ENCODE results near the gene TBCD. TPM values are rescaled to one million over a fixed set of nuclear protein-coding genes. Genes with fewer than 3 reads are reported as not detected.
"Not testable (repeated sequence)": the region's sequence is repeated elsewhere in the genome, so short reads cannot be mapped to it uniquely, and the experiment has no call there.

TBCD gene
- polyA plus RNA-seq, 6 donors from 2014 or later: 23.6 to 34.7 (median 27.5) TPM

DNA sequence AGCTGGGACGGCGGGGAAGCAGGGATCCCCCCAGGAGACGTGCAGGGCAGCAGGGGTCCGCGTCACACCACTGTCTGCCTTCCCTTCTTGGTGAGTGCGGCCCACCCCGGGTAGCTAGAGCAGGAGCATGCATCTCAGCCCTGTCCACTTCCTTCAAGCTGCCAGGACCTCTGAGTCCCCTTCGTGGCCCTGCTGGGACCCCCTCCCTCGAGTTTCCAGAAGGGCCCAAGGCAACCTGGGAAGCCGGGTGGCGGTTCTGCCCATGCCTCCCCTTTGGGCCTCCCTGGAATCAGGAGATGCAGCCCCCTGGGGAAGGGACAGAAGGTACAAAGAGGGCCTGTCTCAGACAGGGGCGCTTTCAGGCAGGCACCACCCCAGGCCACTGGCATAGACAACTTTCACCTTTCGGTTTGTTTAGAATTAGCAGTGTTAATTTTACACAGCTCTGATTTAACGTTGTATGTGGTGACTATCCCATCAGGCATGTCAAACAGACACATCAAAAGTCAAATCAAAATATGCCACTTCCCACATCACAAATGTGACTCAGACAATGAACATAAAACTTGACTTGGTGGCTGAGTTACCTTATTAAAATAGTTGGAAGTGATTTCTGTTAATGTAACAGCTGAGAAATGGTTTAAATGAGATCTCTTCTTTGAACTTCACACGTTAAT is 233.0 kb downstream of the TBCD start:
- no peak for DNase-seq
- H3K27ac Mint-ChIP-seq: peak overlapping the region in 1 of 6 donors; percentile 53
- peaks cover 0 to 4% (median 0%) of the 10 kb centered on the region in 7 donors for H3K9me3 Mint-ChIP-seq
- H3K4me3 Mint-ChIP-seq: no peak overlapping the region
- peaks cover 0 to 11% (median 0%) of the 10 kb centered on the region in 3 donors for H3K27me3 Mint-ChIP-seq
- ATAC-seq (ENCODE audit: low read depth in 2 of 2): no peak
- peaks cover 6 to 8% of the 10 kb centered on the region in 2 donors for H3K36me3 Mint-ChIP-seq
- peaks cover 19 to 34% (median 28%) of the 10 kb centered on the region in 3 donors for H3K4me1 Mint-ChIP-seq

DNA sequence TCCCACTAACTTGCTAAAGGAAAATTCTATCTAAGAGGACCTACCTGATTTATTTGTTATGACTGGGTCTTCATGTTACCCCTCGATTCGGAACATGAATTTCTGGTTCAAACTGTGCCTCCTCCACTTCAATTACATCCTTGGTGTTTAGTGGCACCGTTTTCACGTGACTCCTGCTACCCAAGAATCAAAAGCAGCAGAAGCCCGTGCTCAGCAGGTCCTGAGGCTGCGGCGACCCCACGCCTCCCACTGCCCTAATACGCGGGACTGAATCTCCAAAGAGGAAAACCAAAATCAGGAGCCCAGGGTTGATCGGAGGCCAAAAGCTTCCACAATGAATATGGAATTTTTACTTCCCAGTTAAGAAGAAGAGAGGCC is 233.6 kb downstream of the TBCD start:
- DNase-seq (no peak), ATAC-seq (ENCODE audit: low read depth in 2 of 2) (no peak)
- peaks cover 0 to 4% (median 0%) of the 10 kb centered on the region in 7 donors for H3K9me3 Mint-ChIP-seq
- H3K36me3 Mint-ChIP-seq: peaks cover 6 to 8% of the 10 kb centered on the region in 2 donors
- H3K27me3 Mint-ChIP-seq: peaks cover 0 to 11% (median 0%) of the 10 kb centered on the region in 3 donors
- H3K27ac Mint-ChIP-seq: peak overlapping the region in 1 of 6 donors; percentile 53
- peaks cover 16 to 28% (median 24%) of the 10 kb centered on the region in 3 donors for H3K4me1 Mint-ChIP-seq
- peak overlapping the region in 6 of 8 donors; percentile 5 to 78 (median 51) for H3K4me3 Mint-ChIP-seq

DNA sequence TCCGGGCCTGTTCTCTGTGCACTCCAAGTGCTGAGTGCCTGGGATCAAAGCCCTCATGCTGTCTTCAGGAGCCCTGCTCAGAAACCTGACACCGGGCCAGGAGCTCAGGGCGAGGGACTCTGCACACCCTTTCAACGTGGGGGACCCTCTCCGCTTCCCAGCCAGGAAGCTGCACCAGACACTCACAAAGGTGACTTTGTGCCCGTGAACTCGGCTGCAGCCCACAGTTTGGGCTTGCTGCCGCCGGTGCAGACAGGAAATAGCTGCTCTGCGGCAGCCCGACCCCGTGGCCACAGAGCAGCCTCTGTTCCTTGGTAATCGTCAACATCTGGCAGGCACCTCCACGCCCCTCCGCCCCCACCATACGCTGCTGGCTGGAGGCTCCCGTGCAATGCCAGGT is 234.1 kb downstream of the TBCD start:
- Mint-ChIP-seq H3K36me3 (peaks cover 8 to 9% of the 10 kb centered on the region in 2 donors), H3K27ac (peak overlapping the region in 3 of 6 donors; percentile 53 to 92 (median 53))

DNA sequence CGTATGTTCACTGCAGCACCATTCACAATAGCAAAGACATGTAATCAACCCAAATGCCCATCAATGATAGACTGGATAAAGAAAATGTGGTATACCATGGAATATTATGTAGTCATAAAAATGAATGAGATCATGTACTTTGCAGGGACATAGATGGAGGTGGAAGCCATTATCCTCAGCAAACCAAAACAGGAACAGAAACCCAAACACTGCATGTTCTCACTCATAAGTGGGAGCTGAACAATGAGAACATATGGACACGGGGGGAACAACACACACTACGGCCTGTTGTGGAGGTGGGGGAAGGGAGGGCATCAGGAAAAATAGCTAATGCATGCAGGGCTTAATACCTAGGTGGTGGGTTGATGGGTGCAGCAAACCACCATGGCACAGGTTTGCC is 237.2 kb downstream of the TBCD start:
- not testable (repeated sequence) for ATAC-seq (ENCODE audit: low read depth in 2 of 2); H3K4me3 Mint-ChIP-seq; H3K27ac Mint-ChIP-seq; DNase-seq
- Mint-ChIP-seq H3K36me3 (peaks cover 38% of the 10 kb centered on the region in 2 donors), H3K4me1 (peaks cover 10 to 19% (median 18%) of the 10 kb centered on the region in 3 donors), H3K27me3 (peaks cover 0 to 11% (median 0%) of the 10 kb centered on the region in 3 donors), H3K9me3 (peaks cover 12 to 30% (median 24%) of the 10 kb centered on the region in 7 donors)

More for the DNA sequence above, 234.1 kb downstream of the TBCD start:
- Mint-ChIP-seq H3K9me3 (peaks cover 0 to 4% (median 0%) of the 10 kb centered on the region in 7 donors), H3K4me1 (peaks cover 15 to 23% (median 18%) of the 10 kb centered on the region in 3 donors), H3K27me3 (peaks cover 0 to 11% (median 0%) of the 10 kb centered on the region in 3 donors), H3K4me3 (peak overlapping the region in 7 of 8 donors; percentile 58 to 83 (median 78))
- DNase-seq: peak; percentile 9
- peak; percentile 84 to 92 for ATAC-seq (ENCODE audit: low read depth in 2 of 2)

DNA sequence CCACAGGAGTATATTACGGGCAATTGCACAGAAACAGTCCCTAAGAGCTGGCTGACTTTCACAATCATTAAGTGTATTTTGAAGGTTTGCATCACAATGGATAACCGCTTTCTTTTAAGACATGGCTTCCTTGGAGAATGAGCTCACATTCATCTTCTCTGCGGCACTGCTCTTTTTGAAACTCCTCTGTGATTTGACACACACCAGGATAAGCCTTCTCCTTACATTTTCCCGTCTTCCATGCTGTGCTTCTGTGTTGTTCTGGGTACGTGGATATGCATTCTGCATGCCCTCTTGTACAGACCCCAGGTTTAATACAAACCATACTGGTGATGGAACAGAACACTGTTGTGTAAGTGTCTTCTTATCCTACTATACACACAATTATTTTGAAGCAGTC is 238.0 kb downstream of the TBCD start:
- ATAC-seq (ENCODE audit: low read depth in 2 of 2) (no peak), DNase-seq (no peak)
- Mint-ChIP-seq H3K4me1 (peaks cover 6 to 19% (median 18%) of the 10 kb centered on the region in 3 donors), H3K36me3 (peaks cover 38 to 41% of the 10 kb centered on the region in 2 donors), H3K27ac (no peak overlapping the region), H3K27me3 (peaks cover 0 to 11% (median 0%) of the 10 kb centered on the region in 3 donors), H3K9me3 (peaks cover 12 to 38% (median 28%) of the 10 kb centered on the region in 7 donors), H3K4me3 (no peak overlapping the region)

DNA sequence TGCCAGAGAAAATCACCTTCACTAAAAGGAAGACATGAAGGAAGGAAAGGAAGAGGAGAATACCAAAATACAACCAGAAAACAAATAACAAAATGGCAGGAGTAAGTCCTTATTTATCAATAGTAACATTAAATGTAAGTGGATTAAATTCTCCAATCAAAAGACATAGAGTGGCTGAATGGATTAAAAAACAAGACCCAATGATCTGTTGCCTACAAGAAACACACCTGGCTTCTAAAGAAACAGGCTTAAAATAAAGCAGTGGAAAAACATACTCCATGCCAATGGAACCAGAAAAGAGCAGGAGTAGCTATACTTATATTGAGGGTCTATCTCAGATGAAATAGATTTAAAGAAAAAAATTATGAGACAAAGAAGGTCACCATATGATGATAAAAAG is 241.1 kb downstream of the TBCD start:
- ATAC-seq (ENCODE audit: low read depth in 2 of 2) (no peak), DNase-seq (no peak)
- Mint-ChIP-seq H3K27me3 (no peaks in the 10 kb centered on the region), H3K4me1 (no peaks in the 10 kb centered on the region), H3K4me3 (peak overlapping the region in 1 of 8 donors; percentile 22), H3K36me3 (peaks cover 40 to 43% of the 10 kb centered on the region in 2 donors), H3K9me3 (peaks cover 12 to 39% (median 28%) of the 10 kb centered on the region in 7 donors), H3K27ac (no peak overlapping the region)

Other genes starting within 250 kb of the TBCD start
- gene FOXK2, start 232.3 kb upstream of the TBCD start, polyA plus RNA-seq (ENCODE audit: low read depth in 6 of 6): 1 to 10 TPM; 2.5 to 6.0 (median 4.4) TPM
- gene WDR45B, start 103.6 kb upstream of the TBCD start, polyA plus RNA-seq (ENCODE audit: low read depth in 6 of 6): 10 to 100 TPM; 37.9 to 77.8 (median 47.4) TPM
- 1 to 10 TPM; 1.2 to 3.0 (median 2.3) TPM for gene RAB40B, start 53.4 kb upstream of the TBCD start, polyA plus RNA-seq (ENCODE audit: low read depth in 6 of 6)
- 10 to 100 TPM; 20.0 to 27.7 (median 25.8) TPM for gene FN3KRP, start 35.4 kb upstream of the TBCD start, polyA plus RNA-seq (ENCODE audit: low read depth in 6 of 6)
- not detected for gene FN3K, start 16.4 kb upstream of the TBCD start, polyA plus RNA-seq (ENCODE audit: low read depth in 6 of 6)
- gene ZNF750, start 88.0 kb downstream of the TBCD start, polyA plus RNA-seq (ENCODE audit: low read depth in 6 of 6): under 1 TPM in 1 of 6 donors, not detected in 5; 0.12 TPM

All from naive B cell (primary cell).